GM18870 (cell line): Measurements from ENCODE around the gene RPS25.
"Not testable (repeated sequence)": the region's sequence is repeated elsewhere in the genome, so short reads cannot be mapped to it uniquely, and the experiment has no call there.

Experiments used
- ATAC-seq: cut with Tn5 transposase; IDR thresholded peaks from one replicate; pipeline ENCODE4 v1.9.1; 2021; ENCODE audit warnings: moderate library complexity; ENCODE audit not compliant: unreplicated experiment

RPS25 gene

DNA sequence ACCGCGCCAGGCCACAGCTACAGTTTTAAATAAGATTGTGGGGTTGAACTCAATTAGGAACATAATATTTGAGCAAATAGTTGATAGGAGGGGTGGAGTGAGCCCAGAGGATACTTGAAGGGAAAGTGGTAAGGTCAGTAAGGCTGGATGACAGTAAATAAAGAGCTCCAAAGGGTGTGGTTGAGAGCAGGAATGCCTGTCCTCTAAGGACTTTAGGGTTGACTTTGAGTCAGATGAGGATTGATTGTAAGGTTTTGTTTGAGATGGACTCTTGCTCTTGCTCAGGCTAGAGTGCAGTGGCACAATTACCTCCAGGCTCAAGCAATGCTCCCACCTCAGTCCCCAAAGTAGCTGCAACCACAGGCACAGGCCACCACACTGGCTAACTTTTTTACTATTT lies 44.2 kb downstream of the RPS25 start:
- no peak for ATAC-seq

DNA sequence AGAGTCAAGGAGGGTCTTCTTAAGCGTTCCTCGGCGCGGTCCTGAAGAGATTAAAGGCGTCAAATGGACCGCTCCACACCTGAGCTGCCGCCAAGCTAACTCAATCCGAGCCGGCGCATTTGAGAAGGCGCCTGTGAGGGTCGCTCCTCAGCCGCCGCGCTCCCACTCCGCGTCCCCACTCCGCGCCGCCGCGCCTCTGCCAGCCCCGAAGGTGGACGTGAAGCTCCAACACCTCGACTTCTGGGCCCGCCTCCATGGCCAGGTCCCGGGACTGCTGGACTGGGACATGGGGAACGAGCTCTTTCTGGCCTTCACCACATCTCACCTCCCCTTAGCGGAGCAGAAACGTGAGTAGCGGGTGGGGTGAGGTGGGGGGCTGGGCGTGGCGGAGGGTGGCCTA lies 46.5 kb downstream of the RPS25 start, which contains the start of gene FOXR1:
Gene FOXR1, plus strand, starts transcription at position 116 of the 400 bp plus-strand sequence. Its CDS starts 171 bp downstream, at position 287.
- no peak for ATAC-seq

DNA sequence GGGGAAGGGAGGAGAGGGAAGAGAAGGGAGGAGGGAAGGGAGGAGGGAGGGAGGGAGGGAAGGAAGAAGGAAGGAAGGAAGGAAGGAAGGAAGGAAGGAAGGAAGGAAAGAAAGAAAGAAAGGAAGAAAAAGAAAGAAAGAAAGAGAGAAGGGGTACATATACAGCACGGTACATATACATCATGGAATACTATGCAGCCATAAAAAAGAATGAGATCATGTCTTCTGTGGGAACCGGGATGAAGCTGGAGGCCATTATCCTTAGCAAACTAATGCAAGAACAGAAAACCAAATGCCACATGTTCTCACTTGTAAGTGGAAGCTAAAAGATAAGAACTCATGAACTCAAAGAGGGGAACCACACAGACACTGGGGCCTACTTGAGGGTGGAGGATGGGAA lies 48.6 kb downstream of the RPS25 start:
- ATAC-seq: not testable (repeated sequence)
